B cell (primary cell): ENCODE measurements around the gene DNAJC3. TPM values are rescaled to one million over a fixed set of nuclear protein-coding genes. Genes with fewer than 3 reads are reported as not detected.
"Not testable (repeated sequence)": the region's sequence is repeated elsewhere in the genome, so short reads cannot be mapped to it uniquely, and the experiment has no call there.

Experiments
- ATAC-seq: fragments of 200-7000 bp; cut with Tn5 transposase; one replicate; pipeline ENCODE4 v1.10.0; 2021; ENCODE audit warnings: low read depth, mild to moderate bottlenecking, moderate number of reproducible peaks, moderate library complexity
- CTCF ChIA-PET: fragments of 350-600 bp; sonication (Branson Sonifier 250); formaldehyde crosslinking; loops from one replicate; lab custom pipeline; 2021; ENCODE audit warnings: antibody characterized with exemption, inconsistent platforms; lab: Charles Lee
- POLR2A ChIA-PET: fragments of 350-600 bp; sonication (Branson Sonifier 250); formaldehyde crosslinking; loops from one replicate; lab custom pipeline; 2021; ENCODE audit warnings: antibody characterized with exemption; lab: Charles Lee
- DNase-seq: peaks from one replicate; pipeline ENCODE4 v3.0.0; 2013
- H2AFZ ChIP-seq: 2 replicates; pipeline ENCODE4 v1.6.1; 2012; ENCODE audit warnings: mild to moderate bottlenecking, low read depth, low read length; ENCODE audit not compliant: insufficient read depth, poor library complexity, severe bottlenecking
- H3K27ac ChIP-seq, 2 donors: 1 replicate in 1 of 2; 2 replicates in 1 of 2; pipeline ENCODE4 v1.5.1; 2012 to 2013; ENCODE audit warnings: low read length in 2 of 2, mild to moderate bottlenecking in 2 of 2, moderate library complexity in 1 of 2
- H3K27me3 ChIP-seq, 4 experiments: fragments of 200-600 bp in 1 of 4; sonication (generic) in 1 of 4; replicated peaks in 1 of 4; 1 replicate in 2 of 4; 2 replicates in 2 of 4; pipeline versions ENCODE4 v1.6.1 to v1.7.0; 2013 to 2016; ENCODE audit warnings: low read length in 3 of 4, mild to moderate bottlenecking in 2 of 4, mixed read lengths in 1 of 4, moderate library complexity in 1 of 4; ENCODE audit not compliant: insufficient read depth in 4 of 4, control insufficient read depth in 3 of 4; ENCODE audit errors: control extremely low read depth in 1 of 4
- H3K36me3 ChIP-seq, 2 experiments: replicated peaks in 1 of 2; 1 replicate in 1 of 2; 2 replicates in 1 of 2; pipeline versions ENCODE4 v1.6.1 to v1.7.1; 2013; ENCODE audit warnings: low read length in 1 of 2; ENCODE audit not compliant: insufficient read depth in 2 of 2, control insufficient read depth in 1 of 2; ENCODE audit errors: control extremely low read depth in 1 of 2, extremely low read depth in 1 of 2
- H3K4me1 ChIP-seq, 2 donors: fragments of 200-600 bp in 1 of 2; sonication (generic) in 1 of 2; 1 replicate in 1 of 2; 2 replicates in 1 of 2; pipeline versions ENCODE4 v1.5.1 to v1.6.1; 2013 to 2017; ENCODE audit warnings: low read length in 2 of 2; ENCODE audit not compliant: control insufficient read depth in 2 of 2, insufficient read depth in 2 of 2
- H3K4me2 ChIP-seq: replicated peaks from 2 replicates; pipeline ENCODE3; 2012; ENCODE audit warnings: mild to moderate bottlenecking, low read depth, low read length; ENCODE audit not compliant: poor library complexity, severe bottlenecking
- H3K4me3 ChIP-seq, 5 experiments: fragments of 200-600 bp in 1 of 5; sonication (generic) in 1 of 5; 1 replicate in 3 of 5; 2 replicates in 2 of 5; pipeline versions ENCODE4 v1.5.1 to v1.7.0; 2011 to 2016; ENCODE audit warnings: low read length in 4 of 5, mild to moderate bottlenecking in 4 of 5, low read depth in 2 of 5, control low read depth in 1 of 5, moderate library complexity in 1 of 5; ENCODE audit not compliant: insufficient read depth in 1 of 5; ENCODE audit errors: control extremely low read depth in 1 of 5, extremely low read depth in 1 of 5
- H3K79me2 ChIP-seq: fragments of 200-600 bp; sonication (generic); one replicate; pipeline ENCODE4 v1.6.0; 2016; ENCODE audit warnings: low read length; ENCODE audit not compliant: control insufficient read depth, insufficient read depth
- H3K9ac ChIP-seq: fragments of 200-600 bp; sonication (generic); 2 replicates; pipeline ENCODE4 v1.6.1; 2017; ENCODE audit warnings: mild to moderate bottlenecking, low read length, moderate library complexity
- H3K9me3 ChIP-seq, 3 donors: one replicate each; pipeline versions ENCODE4 v1.6.1 to v1.7.1; 2013; ENCODE audit warnings: low read length in 2 of 3; ENCODE audit not compliant: control insufficient read depth in 2 of 3, insufficient read depth in 1 of 3; ENCODE audit errors: control extremely low read depth in 1 of 3
- H4K20me1 ChIP-seq: 2 replicates; pipeline ENCODE4 v1.6.0; 2012; ENCODE audit warnings: mild to moderate bottlenecking, low read length; ENCODE audit not compliant: insufficient read depth, control insufficient read depth, poor library complexity, severe bottlenecking
- H3K27ac Mint-ChIP-seq: one replicate; pipeline ENCODE4 v1.8.0; 2021; ENCODE audit warnings: mixed read lengths
- H3K27me3 Mint-ChIP-seq: one replicate; pipeline ENCODE4 v1.8.0; 2021; ENCODE audit warnings: mixed read lengths
- H3K4me1 Mint-ChIP-seq: one replicate; pipeline ENCODE4 v1.8.0; 2021; ENCODE audit warnings: mixed read lengths
- H3K4me3 Mint-ChIP-seq: one replicate; pipeline ENCODE4 v1.8.0; 2021; ENCODE audit warnings: mixed read lengths
- H3K9me3 Mint-ChIP-seq: one replicate; pipeline ENCODE4 v1.8.0; 2022; ENCODE audit warnings: mixed read lengths; ENCODE audit not compliant: insufficient read depth
- CTCF ChIP-seq: fragments of 200-600 bp; IDR thresholded peaks from one replicate; pipeline ENCODE4 v1.8.0; 2022; ENCODE audit warnings: antibody characterized with exemption, mild to moderate bottlenecking
- EZH2 ChIP-seq: IDR thresholded peaks from 2 replicates; pipeline ENCODE4 v1.6.1; 2012; ENCODE audit warnings: borderline replicate concordance, low read depth, mild to moderate bottlenecking, moderate library complexity, low read length; ENCODE audit not compliant: insufficient read depth, poor library complexity, severe bottlenecking
- WGBS: methylation state at CpG from one replicate; pipeline ENCODE4 v1.1.5; 2013; ENCODE audit warnings: missing lambda C conversion rate; ENCODE audit not compliant: insufficient coverage; 5-methylcytosine and 5-hydroxymethylcytosine counted together
- intact Hi-C: fragments of 100-400 bp; cut with micrococcal nuclease; formaldehyde crosslinking; loops from one replicate; pipeline ENCODE4 v1.10.0; 2022
- polyA plus RNA-seq: library from polyadenylated mRNA; depleted of rRNA; stranded (reverse); fragments of >200 nt; gene quantifications from 2 replicates; pipeline ENCODE4 v1.2.3, GENCODE V29; 2012
- total RNA-seq, 2 donors: library from RNA; stranded (reverse); fragments of 120-200 nt in 1 of 2; gene quantifications; 1 replicate in 1 of 2; 2 replicates in 1 of 2; pipeline versions ENCODE4 v1.2.3 to v1.2.4, GENCODE V29; 2013 to 2022

DNAJC3 gene
- total and polyA plus RNA-seq, 2 donors (not counting 1 experiment from before 2014, with no cell fraction given), result 2.8 to 12.1 TPM

DNA sequence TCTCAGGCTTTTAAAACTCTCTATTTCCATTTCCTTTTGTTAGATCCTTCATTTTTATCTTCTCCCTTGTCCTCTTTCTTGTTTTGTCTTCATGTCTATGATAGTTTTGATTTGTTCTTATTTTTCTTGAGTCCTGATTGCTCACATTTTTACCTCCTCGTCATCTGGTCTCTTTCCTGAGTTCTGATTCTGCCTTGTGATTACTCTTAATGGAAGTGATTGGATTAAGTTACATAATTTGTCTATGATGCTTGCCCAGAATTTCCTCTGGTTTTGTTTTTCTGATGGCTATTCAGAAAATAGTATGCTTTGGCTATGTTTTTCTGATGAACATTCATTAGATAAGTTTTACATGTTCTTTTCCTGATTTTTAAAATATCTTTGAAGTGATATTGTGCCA, 102.6 kb downstream of the DNAJC3 start:
- Mint-ChIP-seq H3K27me3 (no peaks in the 10 kb centered on the region), H3K4me3 (no peak overlapping the region), H3K4me1 (no peaks in the 10 kb centered on the region), H3K27ac (no peak overlapping the region), H3K9me3 (no peaks in the 10 kb centered on the region)
- H3K4me3 ChIP-seq, result no peak overlapping the region
- TF ChIP-seq CTCF (no peak), EZH2 (no peak)
- H2AFZ ChIP-seq, result no peak overlapping the region
- ATAC-seq (no peak), DNase-seq (no peak)
- H3K9ac ChIP-seq, result no peak overlapping the region
- CTCF ChIA-PET, result no interaction called here
- H3K36me3 ChIP-seq, result peaks cover 0 to 9% of the 10 kb centered on the region in 2 experiments
- H3K9me3 ChIP-seq, result peaks cover 0 to 8% (median 0%) of the 10 kb centered on the region in 3 donors
- WGBS, result no CpG with 5 or more reads among the region's 1 CpG
- H3K27ac ChIP-seq, result no peak overlapping the region
- POLR2A ChIA-PET, result no interaction called here
- no peaks in the 10 kb centered on the region for H3K27me3 ChIP-seq
- H4K20me1 ChIP-seq, result no peaks in the 10 kb centered on the region
- H3K4me2 ChIP-seq, result no peak overlapping the region
- no peaks in the 10 kb centered on the region for H3K4me1 ChIP-seq
- intact Hi-C loops, result no loop called here
- no peaks in the 10 kb centered on the region for H3K79me2 ChIP-seq

DNA sequence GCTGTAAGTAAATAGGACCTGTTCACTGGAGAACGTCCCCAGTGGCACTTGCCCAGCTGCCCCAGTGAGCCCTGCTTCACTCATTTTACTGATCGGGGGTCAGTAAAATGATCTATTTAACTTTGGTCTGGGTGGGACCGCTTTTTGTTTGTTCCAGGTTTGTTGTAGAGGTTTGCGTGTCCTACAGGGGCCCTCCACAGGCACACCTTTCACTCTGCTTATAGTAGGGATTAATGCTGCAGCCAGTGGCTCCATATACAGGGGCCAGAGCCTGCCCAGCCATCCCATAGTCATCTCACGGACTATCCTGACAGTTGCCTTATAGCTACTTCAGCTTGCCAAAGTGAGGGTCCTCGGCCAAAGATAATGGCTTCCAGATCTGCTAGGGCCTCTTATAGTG, 104.1 kb downstream of the DNAJC3 start:
- no peaks in the 10 kb centered on the region for H3K4me1 ChIP-seq
- H3K9me3 Mint-ChIP-seq, result no peaks in the 10 kb centered on the region
- H3K27ac ChIP-seq, result no peak overlapping the region
- CTCF ChIA-PET, result no interaction called here
- POLR2A ChIA-PET, result no interaction called here
- no peak overlapping the region for H3K27ac Mint-ChIP-seq
- no peak overlapping the region for H3K4me3 Mint-ChIP-seq
- H2AFZ ChIP-seq, result no peak overlapping the region
- TF ChIP-seq EZH2 (no peak), CTCF (no peak)
- DNase-seq, result no peak
- H3K27me3 ChIP-seq, result no peaks in the 10 kb centered on the region
- WGBS, result 100% methylated on average over 2 of the region's 6 CpGs
- H3K9ac ChIP-seq, result no peak overlapping the region
- H3K4me1 Mint-ChIP-seq, result no peaks in the 10 kb centered on the region
- H3K4me3 ChIP-seq, result no peak overlapping the region
- no peak for ATAC-seq
- H3K36me3 ChIP-seq, result peaks cover 0 to 10% of the 10 kb centered on the region in 2 experiments
- H3K4me2 ChIP-seq, result no peak overlapping the region
- H4K20me1 ChIP-seq, result no peaks in the 10 kb centered on the region
- no peaks in the 10 kb centered on the region for H3K27me3 Mint-ChIP-seq
- no peaks in the 10 kb centered on the region for H3K79me2 ChIP-seq
- H3K9me3 ChIP-seq, result peaks cover 0 to 8% (median 0%) of the 10 kb centered on the region in 3 donors
- intact Hi-C loops, result no loop called here

DNA sequence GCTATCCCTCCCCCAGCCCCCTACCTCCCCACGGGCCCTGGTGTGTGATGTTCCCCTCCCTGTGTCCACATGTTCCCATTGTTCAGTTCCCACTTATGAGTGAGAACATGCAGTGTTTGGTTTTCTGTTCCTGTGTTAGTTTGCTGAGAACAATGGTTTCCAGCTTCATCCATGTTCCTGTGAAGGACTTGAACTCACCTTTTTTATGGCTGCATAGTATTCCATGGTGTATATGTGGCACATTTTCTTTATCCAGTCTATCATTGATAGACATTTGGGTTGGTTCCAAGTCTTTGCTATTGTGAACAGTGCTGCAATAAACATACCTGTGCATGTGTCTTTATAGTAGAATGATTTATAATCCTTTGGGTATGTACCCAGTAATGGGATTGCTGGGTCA, 105.0 kb downstream of the DNAJC3 start:
- H3K4me1 ChIP-seq, H3K4me1 Mint-ChIP-seq, H3K4me3 ChIP-seq, DNase-seq, H3K27ac ChIP-seq, H3K9me3 Mint-ChIP-seq, H3K27me3 Mint-ChIP-seq, intact Hi-C loops, CTCF ChIA-PET, H3K27ac Mint-ChIP-seq, H3K4me2 ChIP-seq, POLR2A ChIA-PET, H3K9me3 ChIP-seq, H3K79me2 ChIP-seq, ATAC-seq, H3K9ac ChIP-seq, H3K4me3 Mint-ChIP-seq, H3K27me3 ChIP-seq, H4K20me1 ChIP-seq, H2AFZ ChIP-seq: not testable (repeated sequence)
- no CpG with 5 or more reads among the region's 1 CpG for WGBS
- H3K36me3 ChIP-seq, result peaks cover 0 to 12% of the 10 kb centered on the region in 2 experiments
